ENCODE data around the gene FHAD1.

Gene FHAD1

GRCh38 chr1:15394258-15394690 lies 147.3 kb downstream of the FHAD1 start:
- H3K4me3 ChIP-seq (ENCODE audit: low read depth, low read length) = no peak overlapping the region
- in situ Hi-C loops (cut with HindIII; ENCODE audit: low sequenced_read_pairs) = loop anchor here (5.0 kb wide), 1 partner anchor 72 kb away; no protein-coding TSS in a partner anchor
- TF ChIP-seq, protein P1, sequence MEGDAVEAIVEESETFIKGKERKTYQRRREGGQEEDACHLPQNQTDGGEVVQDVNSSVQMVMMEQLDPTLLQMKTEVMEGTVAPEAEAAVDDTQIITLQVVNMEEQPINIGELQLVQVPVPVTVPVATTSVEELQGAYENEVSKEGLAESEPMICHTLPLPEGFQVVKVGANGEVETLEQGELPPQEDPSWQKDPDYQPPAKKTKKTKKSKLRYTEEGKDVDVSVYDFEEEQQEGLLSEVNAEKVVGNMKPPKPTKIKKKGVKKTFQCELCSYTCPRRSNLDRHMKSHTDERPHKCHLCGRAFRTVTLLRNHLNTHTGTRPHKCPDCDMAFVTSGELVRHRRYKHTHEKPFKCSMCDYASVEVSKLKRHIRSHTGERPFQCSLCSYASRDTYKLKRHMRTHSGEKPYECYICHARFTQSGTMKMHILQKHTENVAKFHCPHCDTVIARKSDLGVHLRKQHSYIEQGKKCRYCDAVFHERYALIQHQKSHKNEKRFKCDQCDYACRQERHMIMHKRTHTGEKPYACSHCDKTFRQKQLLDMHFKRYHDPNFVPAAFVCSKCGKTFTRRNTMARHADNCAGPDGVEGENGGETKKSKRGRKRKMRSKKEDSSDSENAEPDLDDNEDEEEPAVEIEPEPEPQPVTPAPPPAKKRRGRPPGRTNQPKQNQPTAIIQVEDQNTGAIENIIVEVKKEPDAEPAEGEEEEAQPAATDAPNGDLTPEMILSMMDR (IDR thresholded peaks at IDR 0.05; ENCODE audit: low read depth, low read length, missing control alignments) = no peak
- DNase-seq (ENCODE audit: low read depth) = no peak

- TF ChIP-seq, protein P1 (IDR thresholded peaks at IDR 0.05; ENCODE audit: low read depth, low read length, missing control alignments) = no peak
- DNase-seq (ENCODE audit: low read depth) = no peak
- H3K4me3 ChIP-seq (ENCODE audit: low read depth, low read length) = no peak overlapping the region
- in situ Hi-C loops (cut with HindIII; ENCODE audit: low sequenced_read_pairs) = no loop called here
Observed at GRCh38 chr1:15397236-15397635, 150.2 kb downstream of the FHAD1 start.

DNA sequence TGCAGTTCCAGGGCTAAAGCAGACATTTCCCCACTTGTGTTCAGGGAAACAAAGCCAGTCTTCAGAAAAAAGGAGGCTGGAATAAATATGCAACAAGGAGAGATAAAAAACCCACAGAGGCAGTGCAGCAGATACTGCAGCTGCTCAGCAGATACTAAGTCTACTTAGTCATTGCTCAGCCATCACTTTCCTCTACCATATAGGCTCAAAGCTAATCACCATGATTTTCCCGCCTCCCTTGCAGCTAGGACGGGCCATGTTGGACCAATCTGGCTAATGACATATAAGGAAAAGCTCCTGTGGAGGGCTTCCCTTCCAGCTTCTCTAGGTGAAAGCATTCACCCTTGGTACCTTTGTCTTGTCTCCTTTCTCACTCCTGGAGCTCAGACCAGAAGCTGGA lies 152.7 kb downstream of the FHAD1 start:
- no peak overlapping the region for H3K4me3 ChIP-seq (ENCODE audit: low read depth, low read length)
- TF ChIP-seq, protein P1 (IDR thresholded peaks at IDR 0.05; ENCODE audit: low read depth, low read length, missing control alignments) = no peak
- in situ Hi-C loops (cut with HindIII; ENCODE audit: low sequenced_read_pairs) = no loop called here
- no peak for DNase-seq (ENCODE audit: low read depth)

DNA sequence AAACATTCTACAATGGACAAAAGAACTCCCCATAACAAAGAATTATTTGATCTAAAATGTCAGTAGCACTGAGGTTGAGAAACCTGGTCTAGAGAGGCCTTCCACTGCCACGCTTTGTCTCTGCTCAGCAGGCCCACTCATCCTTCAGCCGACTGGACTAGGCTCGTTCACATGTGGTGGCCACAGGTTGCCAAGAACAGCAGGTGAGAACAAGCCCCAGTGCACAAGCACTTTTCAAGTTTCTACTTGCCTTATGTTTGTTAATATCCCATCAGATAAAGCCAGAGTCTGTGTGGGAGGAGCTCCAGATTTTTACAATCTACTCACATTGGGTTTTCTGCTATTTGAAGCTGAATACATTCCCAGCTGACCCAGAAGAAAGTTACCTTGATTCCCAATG lies 153.6 kb downstream of the FHAD1 start:
- in situ Hi-C loops (cut with HindIII; ENCODE audit: low sequenced_read_pairs) = no loop called here
- H3K4me3 ChIP-seq (ENCODE audit: low read depth, low read length) = no peak overlapping the region
- TF ChIP-seq, protein P1 (IDR thresholded peaks at IDR 0.05; ENCODE audit: low read depth, low read length, missing control alignments) = no peak
- DNase-seq (ENCODE audit: low read depth) = peak; percentile 68

- in situ Hi-C loops (cut with HindIII; ENCODE audit: low sequenced_read_pairs) = no loop called here
- DNase-seq (ENCODE audit: low read depth) = no peak
- TF ChIP-seq, protein P1 (IDR thresholded peaks at IDR 0.05; ENCODE audit: low read depth, low read length, missing control alignments) = no peak
- H3K4me3 ChIP-seq (ENCODE audit: low read depth, low read length) = no peak overlapping the region
Observed at GRCh38 chr1:15401391-15402055, 154.5 kb downstream of the FHAD1 start.

- in situ Hi-C loops (cut with HindIII; ENCODE audit: low sequenced_read_pairs) = no loop called here
- no peak for DNase-seq (ENCODE audit: low read depth)
- H3K4me3 ChIP-seq (ENCODE audit: low read depth, low read length) = no peak overlapping the region
- TF ChIP-seq, protein P1 (IDR thresholded peaks at IDR 0.05; ENCODE audit: low read depth, low read length, missing control alignments) = no peak
Observed at GRCh38 chr1:15402809-15403450, 155.9 kb downstream of the FHAD1 start.
